GM18505 (cell line): ENCODE data around the gene FOXN3.

ENCODE experiments used
- ATAC-seq: cut with Tn5 transposase; IDR thresholded peaks from one replicate; pipeline ENCODE4 v1.9.1; 2021; ENCODE audit not compliant: unreplicated experiment
- POLR2A ChIP-seq: IDR thresholded peaks from 4 replicates; pipeline ENCODE4 v1.6.1; 2011; ENCODE audit warnings: borderline replicate concordance; ENCODE audit not compliant: insufficient read depth, insufficient read length; ENCODE audit errors: extremely low read depth

Gene FOXN3

GRCh38 chr14:89347885-89348284 lies 69.1 kb downstream of the FOXN3 start:
- no peak for TF ChIP-seq POLR2A

GRCh38 chr14:89344920-89345254 lies 72.1 kb downstream of the FOXN3 start:
- TF ChIP-seq POLR2A: no peak
- no peak for ATAC-seq

More at GRCh38 chr14:89347885-89348284, 69.1 kb downstream of the FOXN3 start:
- ATAC-seq: no peak

GRCh38 chr14:89343356-89343755 lies 73.7 kb downstream of the FOXN3 start:
- TF ChIP-seq POLR2A: no peak
- ATAC-seq: no peak

GRCh38 chr14:89342049-89342448 lies 75.0 kb downstream of the FOXN3 start:
- no peak for TF ChIP-seq POLR2A
- no peak for ATAC-seq

GRCh38 chr14:89340200-89341181 lies 76.5 kb downstream of the FOXN3 start:
- TF ChIP-seq POLR2A: no peak
- no peak for ATAC-seq

GRCh38 chr14:89339579-89339978 lies 77.5 kb downstream of the FOXN3 start:
- no peak for ATAC-seq
- TF ChIP-seq POLR2A: no peak

GRCh38 chr14:89339158-89339557 lies 77.9 kb downstream of the FOXN3 start:
- ATAC-seq: no peak
- TF ChIP-seq POLR2A: no peak

GRCh38 chr14:89336338-89336737 lies 80.7 kb downstream of the FOXN3 start:
- peak; percentile 40 for ATAC-seq
- TF ChIP-seq POLR2A: no peak

- no peak for TF ChIP-seq POLR2A
- no peak for ATAC-seq
These were observed 85.0 kb downstream of the FOXN3 start for GRCh38 chr14:89332031-89332430.

GRCh38 chr14:89331398-89331797 lies 85.6 kb downstream of the FOXN3 start:
- peak; percentile 74 for ATAC-seq
- TF ChIP-seq POLR2A: no peak

GRCh38 chr14:89330236-89331002 lies 86.6 kb downstream of the FOXN3 start:
- TF ChIP-seq POLR2A: no peak
- ATAC-seq: no peak

- TF ChIP-seq POLR2A: no peak
- no peak for ATAC-seq
These were observed 89.2 kb downstream of the FOXN3 start for GRCh38 chr14:89327771-89328212.

- TF ChIP-seq POLR2A: no peak
- ATAC-seq: no peak
These were observed 91.1 kb downstream of the FOXN3 start for GRCh38 chr14:89325959-89326358.
